Mesendoderm (in vitro differentiated cells): ENCODE data around the gene TMEM198.

Experiments
- DNase-seq: peaks from one replicate; pipeline ENCODE4 v3.0.0; 2013
- H2AK5ac ChIP-seq: 2 replicates; pipeline ENCODE4 v1.6.1; 2013; ENCODE audit warnings: low read length, inconsistent platforms
- H2BK120ac ChIP-seq: 2 replicates; pipeline ENCODE4 v1.6.1; 2013; ENCODE audit warnings: low read depth, mild to moderate bottlenecking, low read length, moderate library complexity, mixed read lengths
- H2BK15ac ChIP-seq: replicated peaks from 2 replicates; pipeline ENCODE4 v1.6.1; 2013; ENCODE audit warnings: low read depth, mild to moderate bottlenecking, moderate library complexity
- H2BK5ac ChIP-seq: 2 replicates; pipeline ENCODE4 v1.6.1; 2013; ENCODE audit warnings: low read length, inconsistent platforms
- H3K18ac ChIP-seq: 2 replicates; pipeline ENCODE4 v1.6.1; 2013; ENCODE audit warnings: mild to moderate bottlenecking, low read length, mixed read lengths
- H3K23ac ChIP-seq: one replicate; pipeline ENCODE4 v1.6.1; 2013; ENCODE audit warnings: low read length
- H3K27ac ChIP-seq: 2 replicates; pipeline ENCODE4 v1.5.1; 2013; ENCODE audit warnings: low read depth, mild to moderate bottlenecking, inconsistent platforms, low read length, moderate library complexity
- H3K27me3 ChIP-seq: 2 replicates; pipeline ENCODE4 v1.6.1; 2013; ENCODE audit warnings: low read length, control low read depth, mild to moderate bottlenecking, inconsistent platforms; ENCODE audit not compliant: insufficient read depth, poor library complexity
- H3K36me3 ChIP-seq: 2 replicates; pipeline ENCODE4 v1.6.1; 2013; ENCODE audit warnings: low read length, inconsistent platforms; ENCODE audit not compliant: control insufficient read depth, insufficient read depth
- H3K4ac ChIP-seq: one replicate; pipeline ENCODE4 v1.6.1; 2013; ENCODE audit warnings: low read depth, mild to moderate bottlenecking, low read length, moderate library complexity
- H3K4me1 ChIP-seq: 2 replicates; pipeline ENCODE4 v1.6.1; 2013; ENCODE audit warnings: low read depth, low read length, inconsistent platforms; ENCODE audit not compliant: control insufficient read depth
- H3K4me2 ChIP-seq: 2 replicates; pipeline ENCODE4 v1.6.1; 2013; ENCODE audit warnings: low read length
- H3K4me3 ChIP-seq: 2 replicates; pipeline ENCODE4 v1.5.1; 2013; ENCODE audit warnings: mild to moderate bottlenecking, low read length
- H3K56ac ChIP-seq: one replicate; pipeline ENCODE4 v1.6.1; 2013; ENCODE audit warnings: low read length
- H3K79me1 ChIP-seq: 2 replicates; pipeline ENCODE4 v1.6.1; 2013; ENCODE audit warnings: low read length, inconsistent platforms
- H3K79me2 ChIP-seq: 2 replicates; pipeline ENCODE4 v1.6.1; 2013; ENCODE audit warnings: mild to moderate bottlenecking, low read length; ENCODE audit not compliant: control insufficient read depth, insufficient read depth
- H3K9ac ChIP-seq: 2 replicates; pipeline ENCODE4 v1.6.1; 2013; ENCODE audit warnings: low read length, inconsistent platforms
- H4K5ac ChIP-seq: one replicate; pipeline ENCODE4 v1.6.1; 2013; ENCODE audit warnings: low read length
- H4K8ac ChIP-seq: one replicate; pipeline ENCODE4 v1.6.1; 2013; ENCODE audit warnings: low read depth, mild to moderate bottlenecking, control low read depth, low read length, moderate library complexity
- WGBS: extraction: QIAGEN DNeasy Blood & Tissue Kit; methylation state at CpG from one replicate; pipeline ENCODE4 v1.1.7; 2013; ENCODE audit warnings: low lambda C conversion rate, missing lambda C conversion rate; ENCODE audit not compliant: insufficient coverage; ENCODE audit errors: extremely low coverage; 5-methylcytosine and 5-hydroxymethylcytosine counted together

The TMEM198 gene

GRCh38 chr2:219553463-219553963 is 9.7 kb downstream of the TMEM198 start:
- no peak overlapping the region for H3K4me2 ChIP-seq
- H3K18ac ChIP-seq = no peak overlapping the region
- peaks cover 3% of the 10 kb centered on the region for H3K4me1 ChIP-seq
- no peaks in the 10 kb centered on the region for H3K27me3 ChIP-seq
- H3K4ac ChIP-seq = no peak overlapping the region
- no peak overlapping the region for H2BK120ac ChIP-seq
- no peak overlapping the region for H3K27ac ChIP-seq
- no peak for DNase-seq
- H3K36me3 ChIP-seq = no peaks in the 10 kb centered on the region
- WGBS = no CpG with 5 or more reads among the region's 12 CpGs
- H2BK15ac ChIP-seq = no peak overlapping the region
- H3K56ac ChIP-seq = no peak overlapping the region
- no peak overlapping the region for H2AK5ac ChIP-seq
- no peak overlapping the region for H2BK5ac ChIP-seq
- no peak overlapping the region for H3K4me3 ChIP-seq
- H3K79me1 ChIP-seq = no peaks in the 10 kb centered on the region
- no peak overlapping the region for H4K5ac ChIP-seq
- no peaks in the 10 kb centered on the region for H3K79me2 ChIP-seq
- H3K23ac ChIP-seq = no peak overlapping the region
- no peak overlapping the region for H4K8ac ChIP-seq
- H3K9ac ChIP-seq = peak overlapping the region; percentile 74

- H2BK5ac ChIP-seq = no peak overlapping the region
- no CpG with 5 or more reads among the region's 15 CpGs for WGBS
- no peak for DNase-seq
Measured at GRCh38 chr2:219554350-219554749, 10.5 kb downstream of the TMEM198 start.

GRCh38 chr2:219555956-219556355 is 12.1 kb downstream of the TMEM198 start:
- DNase-seq = no peak
- H3K79me1 ChIP-seq = no peaks in the 10 kb centered on the region
- H3K27ac ChIP-seq = no peak overlapping the region
- no peak overlapping the region for H3K4ac ChIP-seq
- H3K23ac ChIP-seq = no peak overlapping the region
- no peak overlapping the region for H3K9ac ChIP-seq
- H3K36me3 ChIP-seq = no peaks in the 10 kb centered on the region
- no peaks in the 10 kb centered on the region for H3K79me2 ChIP-seq
- no peak overlapping the region for H2BK5ac ChIP-seq
- H3K4me1 ChIP-seq = peaks cover 5% of the 10 kb centered on the region
- no peak overlapping the region for H3K4me3 ChIP-seq
- no peak overlapping the region for H3K56ac ChIP-seq
- no peak overlapping the region for H3K18ac ChIP-seq
- H2BK15ac ChIP-seq = no peak overlapping the region
- H4K8ac ChIP-seq = no peak overlapping the region
- no peak overlapping the region for H2BK120ac ChIP-seq
- no peak overlapping the region for H4K5ac ChIP-seq
- WGBS = no CpG with 5 or more reads among the region's 20 CpGs
- H3K4me2 ChIP-seq = no peak overlapping the region
- H3K27me3 ChIP-seq = no peaks in the 10 kb centered on the region
- no peak overlapping the region for H2AK5ac ChIP-seq

More at GRCh38 chr2:219554350-219554749, 10.5 kb downstream of the TMEM198 start:
- Histone ChIP-seq H3K27me3 (no peaks in the 10 kb centered on the region), H3K18ac (no peak overlapping the region), H3K36me3 (no peaks in the 10 kb centered on the region), H4K5ac (no peak overlapping the region), H3K4me3 (no peak overlapping the region), H2BK15ac (no peak overlapping the region), H4K8ac (no peak overlapping the region), H3K27ac (no peak overlapping the region), H3K79me2 (no peaks in the 10 kb centered on the region), H3K23ac (no peak overlapping the region), H3K56ac (no peak overlapping the region), H3K4me2 (no peak overlapping the region), H2BK120ac (no peak overlapping the region), H2AK5ac (no peak overlapping the region), H3K79me1 (no peaks in the 10 kb centered on the region), H3K4me1 (peaks cover 3% of the 10 kb centered on the region), H3K9ac (no peak overlapping the region), H3K4ac (no peak overlapping the region)

- no peaks in the 10 kb centered on the region for H3K36me3 ChIP-seq
- H3K4me3 ChIP-seq = no peak overlapping the region
Measured at GRCh38 chr2:219556413-219556812, 12.6 kb downstream of the TMEM198 start.

GRCh38 chr2:219557320-219557719 is 13.5 kb downstream of the TMEM198 start:
- H3K4me1 ChIP-seq = peaks cover 11% of the 10 kb centered on the region
- no peak overlapping the region for H3K4me2 ChIP-seq
- H3K27ac ChIP-seq = no peak overlapping the region
- H3K4ac ChIP-seq = no peak overlapping the region
- H3K56ac ChIP-seq = no peak overlapping the region
- H4K5ac ChIP-seq = no peak overlapping the region
- no peak overlapping the region for H4K8ac ChIP-seq
- no peak overlapping the region for H2AK5ac ChIP-seq
- no peak for DNase-seq
- H3K9ac ChIP-seq = no peak overlapping the region
- no peaks in the 10 kb centered on the region for H3K79me2 ChIP-seq
- H3K79me1 ChIP-seq = no peaks in the 10 kb centered on the region
- no peaks in the 10 kb centered on the region for H3K27me3 ChIP-seq
- no CpG with 5 or more reads among the region's 21 CpGs for WGBS
- no peak overlapping the region for H3K23ac ChIP-seq
- H2BK120ac ChIP-seq = no peak overlapping the region
- no peak overlapping the region for H2BK5ac ChIP-seq
- H2BK15ac ChIP-seq = no peak overlapping the region
- H3K18ac ChIP-seq = no peak overlapping the region
- H3K4me3 ChIP-seq = no peak overlapping the region
- no peaks in the 10 kb centered on the region for H3K36me3 ChIP-seq

More at GRCh38 chr2:219556413-219556812, 12.6 kb downstream of the TMEM198 start:
- Histone ChIP-seq H2BK120ac (no peak overlapping the region), H2BK15ac (no peak overlapping the region), H2AK5ac (no peak overlapping the region), H3K4ac (no peak overlapping the region), H3K9ac (no peak overlapping the region), H2BK5ac (no peak overlapping the region), H3K4me1 (peaks cover 7% of the 10 kb centered on the region), H3K79me1 (no peaks in the 10 kb centered on the region), H4K8ac (no peak overlapping the region), H3K4me2 (no peak overlapping the region), H3K56ac (no peak overlapping the region), H3K79me2 (no peaks in the 10 kb centered on the region), H3K27ac (no peak overlapping the region), H3K27me3 (no peaks in the 10 kb centered on the region), H3K23ac (no peak overlapping the region), H3K18ac (no peak overlapping the region), H4K5ac (no peak overlapping the region)
- DNase-seq = no peak
- WGBS = no CpG with 5 or more reads among the region's 19 CpGs
